Suppressor macrophage (primary cell): ENCODE measurements around the gene PEPD.

Source experiments
- DNase-seq, 4 experiments: peaks; one replicate each; pipeline ENCODE4 v3.0.0-alpha.2; 2020 to 2022

PEPD gene

DNA sequence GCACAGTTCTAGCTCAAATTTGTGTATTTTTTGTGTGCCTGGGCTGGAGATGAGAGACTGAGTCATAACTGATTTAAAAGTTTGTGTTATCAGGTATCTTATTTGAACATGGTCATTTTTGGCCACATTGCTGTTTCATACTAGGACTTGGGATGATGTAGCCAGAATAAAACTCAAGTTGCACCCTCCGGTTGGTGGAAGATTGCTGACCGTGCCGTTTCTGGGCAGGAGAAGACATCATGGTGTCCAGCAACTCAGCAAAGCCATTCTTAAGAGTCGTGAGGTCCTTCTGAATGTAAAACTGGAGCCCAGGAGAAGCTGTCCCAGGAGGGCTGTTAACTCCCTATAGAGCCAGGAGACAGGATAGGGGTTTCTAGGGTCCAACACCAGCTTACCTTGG lies 140.5 kb downstream of the PEPD start:
- no peak for DNase-seq

DNA sequence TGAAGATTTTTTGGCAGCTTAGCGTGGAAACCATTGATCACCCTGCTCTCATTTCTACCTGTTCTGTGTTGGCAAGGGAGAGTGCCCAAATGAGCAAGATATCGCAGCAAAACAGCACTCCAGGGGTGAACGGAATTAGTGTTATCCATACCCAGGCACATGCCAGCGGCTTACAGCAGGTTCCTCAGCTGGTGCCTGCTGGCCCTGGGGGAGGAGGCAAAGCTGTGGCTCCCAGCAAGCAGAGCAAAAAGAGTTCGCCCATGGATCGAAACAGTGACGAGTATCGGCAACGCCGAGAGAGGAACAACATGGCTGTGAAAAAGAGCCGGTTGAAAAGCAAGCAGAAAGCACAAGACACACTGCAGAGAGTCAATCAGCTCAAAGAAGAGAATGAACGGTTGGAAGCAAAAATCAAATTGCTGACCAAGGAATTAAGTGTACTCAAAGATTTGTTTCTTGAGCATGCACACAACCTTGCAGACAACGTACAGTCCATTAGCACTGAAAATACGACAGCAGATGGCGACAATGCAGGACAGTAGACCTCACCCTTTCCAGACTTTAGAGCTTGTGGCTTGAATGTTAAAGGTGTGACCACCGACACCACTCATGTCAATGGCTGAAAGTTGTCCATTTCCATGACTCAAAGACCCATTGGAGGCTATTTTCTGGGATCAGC lies 142.3 kb downstream of the PEPD start:
- no peak for DNase-seq

GRCh38 chr19:33377586-33378475 lies 143.8 kb downstream of the PEPD start:
- DNase-seq: no peak

DNA sequence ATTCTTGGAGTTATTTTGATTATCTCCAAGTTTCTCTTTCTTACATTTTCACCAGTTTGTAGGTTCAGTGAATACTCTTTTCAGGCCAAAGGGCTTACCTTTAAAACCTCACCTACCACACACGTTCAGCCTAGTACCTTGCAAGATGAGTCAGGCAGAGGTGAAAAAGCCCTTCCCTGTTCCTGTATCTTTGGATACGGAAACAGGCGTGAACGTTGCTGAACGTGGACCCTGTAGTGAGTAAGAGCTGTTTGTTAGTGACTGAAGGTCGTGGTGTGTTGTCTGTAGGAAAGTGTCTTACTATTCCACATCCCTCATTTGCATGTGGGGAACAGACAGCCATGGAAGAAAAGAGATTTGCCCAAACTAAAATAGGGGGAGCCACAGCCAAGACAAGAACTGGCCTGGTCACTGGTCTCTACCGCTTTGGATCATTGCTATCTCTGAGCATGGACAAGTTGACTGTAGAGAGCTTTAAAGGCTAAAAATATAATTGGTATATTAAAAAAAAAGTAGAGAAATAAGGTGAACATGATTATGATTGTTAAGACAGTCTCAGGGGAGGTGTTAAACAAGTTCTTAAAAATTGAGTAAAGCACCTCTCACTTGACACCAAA lies 144.5 kb downstream of the PEPD start:
- DNase-seq: no peak

- DNase-seq: no peak
Measured at GRCh38 chr19:33376423-33376822, 145.2 kb downstream of the PEPD start.

- no peak for DNase-seq
Measured at GRCh38 chr19:33375837-33376159, 145.8 kb downstream of the PEPD start.

DNA sequence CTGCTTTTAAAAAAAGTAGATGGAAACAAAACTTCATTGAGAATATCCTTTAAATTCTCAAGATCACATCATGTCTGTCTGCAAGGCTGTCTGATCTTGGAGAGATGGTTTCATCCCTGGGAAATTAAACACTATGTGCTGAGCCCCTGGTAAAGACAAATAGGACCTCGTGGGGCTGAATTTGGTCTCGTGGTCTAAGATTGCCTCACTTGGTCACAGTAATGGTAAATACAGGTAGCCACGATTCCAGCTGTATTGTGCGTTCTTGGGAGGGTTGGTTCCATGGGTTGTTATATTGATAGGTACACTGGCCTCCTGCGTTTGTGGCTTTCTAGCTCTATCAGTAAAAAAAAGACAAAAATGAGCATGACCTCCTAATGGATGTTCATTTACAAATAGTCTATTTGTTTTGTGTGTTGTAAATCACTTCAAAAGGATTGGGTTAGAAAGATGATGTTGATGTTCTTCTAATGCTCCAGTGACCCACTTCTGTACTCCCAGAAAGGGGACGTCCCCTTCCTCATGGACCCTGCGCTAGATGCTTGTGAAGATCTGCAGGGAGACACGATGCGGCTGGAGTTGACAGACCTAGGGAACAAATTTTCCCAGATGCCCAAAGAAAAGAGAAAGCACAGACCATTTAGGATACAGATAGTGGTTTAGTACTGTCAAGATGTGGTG lies 146.3 kb downstream of the PEPD start:
- DNase-seq: no peak

DNA sequence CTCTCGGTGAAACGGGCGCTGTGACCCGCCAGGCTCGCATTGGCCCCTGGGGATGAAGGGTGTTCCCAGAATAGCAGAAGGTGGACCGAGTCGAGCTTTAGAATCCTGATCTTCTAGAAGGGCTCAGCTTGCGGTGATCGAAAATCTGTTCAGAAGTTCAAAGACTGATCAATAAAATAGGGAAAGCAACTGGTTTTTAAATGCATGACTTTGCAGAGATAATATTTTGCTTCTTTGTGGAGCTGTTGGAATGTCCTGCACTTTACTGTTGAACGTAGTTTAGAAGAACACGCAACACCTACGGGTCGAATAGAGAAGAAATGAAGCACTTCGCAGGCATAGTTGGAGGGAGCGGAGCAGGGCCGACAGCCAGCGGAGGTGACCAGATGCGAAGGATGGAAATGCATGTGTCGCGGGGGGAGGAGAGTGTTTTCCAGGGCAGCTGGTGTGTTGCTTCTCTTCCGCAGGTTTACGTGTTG lies 147.3 kb downstream of the PEPD start:
- peak in 1 of 4 experiments; percentile 41 for DNase-seq

GRCh38 chr19:33373453-33374235 lies 147.9 kb downstream of the PEPD start, which contains the start of gene CEBPG:
Gene CEBPG (plus strand): TSS chr19:33373709. CDS start chr19:33379240, 5,531 bp downstream.
- DNase-seq: peak; percentile 95 to 98 (median 97)

DNA sequence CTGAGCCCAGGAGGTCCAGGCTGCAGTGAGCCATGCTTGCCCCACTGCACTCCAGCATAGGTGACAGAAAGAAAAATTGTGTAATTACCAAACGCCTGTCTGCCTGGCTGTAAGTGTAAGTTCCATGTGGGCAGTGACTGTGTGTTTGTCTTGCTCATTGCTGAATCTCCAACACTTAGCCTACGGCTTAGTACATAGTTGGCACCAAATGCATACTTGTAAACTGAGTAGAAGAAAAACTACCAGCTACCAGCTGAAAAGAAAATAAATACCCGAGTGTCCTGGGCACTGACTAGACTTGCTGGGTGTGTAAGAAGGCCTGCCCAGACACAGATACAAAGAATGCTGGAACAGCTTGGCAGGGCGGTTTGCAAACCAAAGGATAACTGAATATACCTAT lies 150.8 kb downstream of the PEPD start:
- DNase-seq: no peak

GRCh38 chr19:33368074-33368864 lies 153.3 kb downstream of the PEPD start:
- DNase-seq: peak in 3 of 4 experiments; percentile 14 to 21 (median 17)

GRCh38 chr19:33366897-33367296 lies 154.7 kb downstream of the PEPD start:
- DNase-seq: peak; percentile 16 to 46 (median 38)

GRCh38 chr19:33366127-33366526 lies 155.5 kb downstream of the PEPD start:
- DNase-seq: no peak

DNA sequence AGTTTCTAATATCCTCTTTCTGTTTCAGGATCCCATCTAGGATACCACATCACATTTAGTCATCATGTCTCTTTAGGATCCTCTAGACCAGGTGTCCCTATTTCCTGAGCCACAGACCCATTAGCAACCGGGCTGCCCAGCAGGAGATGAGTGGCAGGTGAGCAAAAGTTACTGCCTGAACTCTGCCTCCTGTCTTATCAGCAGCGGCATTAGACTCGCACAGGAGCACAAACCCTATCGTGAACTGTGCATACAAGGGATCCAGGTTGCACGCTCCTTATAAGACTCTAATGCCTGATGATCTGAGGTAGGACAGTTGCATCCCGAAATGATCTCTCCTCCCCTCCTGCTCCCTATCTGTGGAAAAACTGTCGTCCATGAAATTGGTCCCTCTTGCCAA lies 155.9 kb downstream of the PEPD start:
- DNase-seq: no peak

GRCh38 chr19:33363476-33363875 lies 158.1 kb downstream of the PEPD start:
- DNase-seq: no peak

- DNase-seq: no peak
Measured at GRCh38 chr19:33362508-33363228, 158.9 kb downstream of the PEPD start.

- DNase-seq: no peak
Measured at GRCh38 chr19:33359581-33359980, 162.0 kb downstream of the PEPD start.

GRCh38 chr19:33358408-33358807 lies 163.2 kb downstream of the PEPD start:
- no peak for DNase-seq

DNA sequence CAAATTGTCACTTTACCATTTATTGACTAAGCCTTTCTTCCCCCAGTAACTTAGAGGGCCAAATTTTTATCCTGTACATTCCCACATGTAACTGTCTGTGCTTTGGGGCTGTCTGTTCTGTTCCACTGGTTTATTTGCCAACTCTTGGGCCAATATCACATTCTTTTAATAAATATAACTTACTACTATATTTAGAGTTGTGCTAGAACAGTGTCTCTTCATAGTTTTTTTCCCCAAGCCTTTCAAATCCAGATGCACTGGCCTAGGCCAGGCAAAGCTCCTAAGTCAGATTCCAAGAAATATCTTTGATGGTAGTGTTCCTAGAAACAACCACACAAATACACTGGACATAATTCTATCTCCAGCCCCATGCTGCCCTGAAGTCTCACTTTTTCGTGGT lies 164.0 kb downstream of the PEPD start:
- DNase-seq: no peak

DNA sequence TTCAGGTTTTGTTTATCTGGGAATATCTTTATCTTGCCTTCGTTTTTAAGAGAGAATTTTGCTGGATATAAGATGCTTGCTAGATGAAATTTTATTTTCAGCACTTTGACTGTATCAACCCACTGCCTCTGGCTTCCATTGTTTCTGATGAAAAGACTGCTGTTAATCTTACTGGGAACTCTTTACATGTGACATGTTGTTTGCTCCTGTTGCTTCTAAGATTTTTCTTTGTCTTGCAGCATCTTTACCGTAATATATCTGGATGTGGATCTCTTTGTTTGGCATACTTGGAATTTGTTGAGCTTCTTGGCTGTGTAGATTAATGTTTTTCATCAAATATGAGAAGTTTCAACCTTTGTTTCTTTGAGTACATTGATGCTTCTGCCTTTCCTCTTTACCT lies 166.1 kb downstream of the PEPD start:
- DNase-seq: no peak
